ENCODE measurements around the gene NLRP9.

The NLRP9 gene

GRCh38 chr19:55716531-55716930 is 21.7 kb downstream of the NLRP9 start:
- Histone ChIP-seq H3K9me2 (replicated peaks; ENCODE audit: insufficient read depth, low read length) (no peaks in the 10 kb centered on the region), H3F3A (ENCODE audit: insufficient read depth) (no peaks in the 10 kb centered on the region), H3K9me3 (ENCODE audit: insufficient read depth, low read length) (peaks cover 10% of the 10 kb centered on the region; the same call in 1 of the 2 replicates)

DNA sequence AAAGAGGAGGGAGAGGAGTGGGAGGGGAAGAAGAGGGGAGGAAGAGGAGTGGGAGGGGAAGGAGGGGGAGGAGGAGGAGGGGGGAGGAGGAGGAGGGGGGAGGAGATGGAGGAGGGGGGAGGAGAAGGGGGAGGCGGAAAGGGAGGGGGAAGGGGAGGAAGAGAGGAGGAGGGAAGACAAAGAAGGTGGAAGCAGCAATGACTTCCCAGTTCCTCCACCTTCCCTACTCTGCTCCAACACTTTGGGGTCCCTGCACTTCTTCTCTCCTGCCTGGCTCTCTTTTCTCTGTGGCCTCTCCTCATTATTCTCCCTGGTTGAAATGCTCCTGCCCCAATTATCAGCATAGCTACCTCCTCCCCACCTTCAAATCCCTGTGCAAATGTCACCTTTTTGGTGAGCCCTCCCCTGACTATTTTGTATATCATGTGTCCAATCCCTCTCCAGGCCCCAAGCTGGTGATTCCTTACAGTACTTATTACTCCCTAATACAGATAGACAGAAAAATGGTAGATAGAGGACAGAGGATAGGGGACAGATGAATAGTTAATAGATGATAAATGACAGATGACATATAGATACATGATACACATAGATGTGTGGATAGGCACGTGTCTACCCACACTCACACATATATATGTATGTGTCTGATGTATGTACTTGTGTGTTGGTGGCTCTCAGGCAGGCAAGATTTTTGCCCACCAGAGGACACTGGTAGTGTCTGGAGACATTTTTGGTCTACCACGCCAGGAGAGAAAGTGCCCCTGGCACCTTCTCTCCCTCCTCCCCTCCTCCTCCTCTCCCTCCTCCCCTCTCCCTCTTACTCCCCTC is 25.2 kb downstream of the NLRP9 start:
- no peaks in the 10 kb centered on the region for H3F3A ChIP-seq (ENCODE audit: insufficient read depth)
- H3K27me3 ChIP-seq (ENCODE audit: low read length): no peaks in the 10 kb centered on the region
- TF ChIP-seq EZH2phosphoT487 (conservative IDR thresholded peaks at IDR 0.05; ENCODE audit: low read length) (no peak), CTCF (IDR thresholded peaks at IDR 0.05; ENCODE audit: insufficient read depth, low read length, poor library complexity, severe bottlenecking) (no peak)
- H3K9me2 ChIP-seq (replicated peaks; ENCODE audit: insufficient read depth, low read length): no peaks in the 10 kb centered on the region
- H4K20me1 ChIP-seq (ENCODE audit: low read depth, low read length): no peaks in the 10 kb centered on the region
- no peak overlapping the region for H3K27ac ChIP-seq (ENCODE audit: low read depth, low read length)
- H3K9ac ChIP-seq (ENCODE audit: low read length): no peak overlapping the region
- H3K4me3 ChIP-seq (ENCODE audit: insufficient read depth, low read length, poor library complexity, severe bottlenecking): no peak overlapping the region
- H2AFZ ChIP-seq (ENCODE audit: low read depth, low read length, severe bottlenecking): no peak overlapping the region
- no peak overlapping the region for H3K4me2 ChIP-seq (ENCODE audit: low read depth, low read length, poor library complexity, severe bottlenecking)
- H3K9me3 ChIP-seq (ENCODE audit: insufficient read depth, low read length): no peaks in the 10 kb centered on the region
- no peaks in the 10 kb centered on the region for H3K79me2 ChIP-seq (ENCODE audit: insufficient read depth, low read length)
- H3K36me3 ChIP-seq (ENCODE audit: low read length): no peaks in the 10 kb centered on the region

More at GRCh38 chr19:55716531-55716930, 21.7 kb downstream of the NLRP9 start:
- no peak for TF ChIP-seq EZH2phosphoT487 (conservative IDR thresholded peaks at IDR 0.05; ENCODE audit: low read length)
- TF ChIP-seq CTCF (IDR thresholded peaks at IDR 0.05; ENCODE audit: insufficient read depth, low read length, poor library complexity, severe bottlenecking): no peak
- Histone ChIP-seq H2AFZ (ENCODE audit: low read depth, low read length, severe bottlenecking) (no peak overlapping the region), H3K27me3 (ENCODE audit: low read length) (no peaks in the 10 kb centered on the region), H3K36me3 (ENCODE audit: low read length) (no peaks in the 10 kb centered on the region), H3K79me2 (ENCODE audit: insufficient read depth, low read length) (no peaks in the 10 kb centered on the region), H3K27ac (ENCODE audit: low read depth, low read length) (no peak overlapping the region), H3K4me2 (ENCODE audit: low read depth, low read length, poor library complexity, severe bottlenecking) (no peak overlapping the region), H3K4me3 (ENCODE audit: insufficient read depth, low read length, poor library complexity, severe bottlenecking) (no peak overlapping the region), H3K9ac (ENCODE audit: low read length) (no peak overlapping the region), H4K20me1 (ENCODE audit: low read depth, low read length) (no peaks in the 10 kb centered on the region)

- Histone ChIP-seq H3K27me3 (ENCODE audit: low read length) (no peaks in the 10 kb centered on the region), H3K36me3 (ENCODE audit: low read length) (no peaks in the 10 kb centered on the region), H3F3A (ENCODE audit: insufficient read depth) (no peaks in the 10 kb centered on the region), H3K9ac (ENCODE audit: low read length) (no peak overlapping the region), H2AFZ (ENCODE audit: low read depth, low read length, severe bottlenecking) (no peak overlapping the region), H3K9me3 (ENCODE audit: insufficient read depth, low read length) (no peaks in the 10 kb centered on the region), H4K20me1 (ENCODE audit: low read depth, low read length) (no peaks in the 10 kb centered on the region), H3K27ac (ENCODE audit: low read depth, low read length) (no peak overlapping the region), H3K4me3 (ENCODE audit: insufficient read depth, low read length, poor library complexity, severe bottlenecking) (no peak overlapping the region), H3K79me2 (ENCODE audit: insufficient read depth, low read length) (no peaks in the 10 kb centered on the region), H3K4me2 (ENCODE audit: low read depth, low read length, poor library complexity, severe bottlenecking) (no peak overlapping the region), H3K9me2 (replicated peaks; ENCODE audit: insufficient read depth, low read length) (no peaks in the 10 kb centered on the region)
- no peak for TF ChIP-seq EZH2phosphoT487 (conservative IDR thresholded peaks at IDR 0.05; ENCODE audit: low read length)
These were observed 26.5 kb downstream of the NLRP9 start for GRCh38 chr19:55711719-55712118.

DNA sequence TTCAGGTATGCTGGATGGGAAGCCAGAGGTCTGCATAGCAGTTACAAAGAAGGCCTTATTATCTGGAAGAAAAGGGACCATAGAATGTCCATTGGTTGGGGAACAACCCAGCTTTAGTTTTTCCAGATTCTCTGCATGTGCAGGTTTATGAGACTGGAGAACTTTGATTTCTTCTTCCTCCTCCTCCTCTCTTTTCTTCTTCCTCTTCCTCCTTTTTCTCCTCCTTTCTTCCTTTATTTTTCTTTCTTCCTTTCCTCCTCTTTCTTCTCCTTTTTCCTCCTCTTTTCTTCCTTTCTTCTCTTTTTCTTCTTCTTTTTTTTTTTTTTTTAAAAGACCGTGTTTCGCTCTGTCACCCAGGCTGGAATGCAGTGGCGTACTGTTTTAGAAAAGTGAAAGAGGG is 32.2 kb downstream of the NLRP9 start:
- no peak overlapping the region for H3K4me2 ChIP-seq (ENCODE audit: low read depth, low read length, poor library complexity, severe bottlenecking)
- H3K9me2 ChIP-seq (replicated peaks; ENCODE audit: insufficient read depth, low read length): no peaks in the 10 kb centered on the region
- H3K27ac ChIP-seq (ENCODE audit: low read depth, low read length): no peak overlapping the region
- H3K9me3 ChIP-seq (ENCODE audit: insufficient read depth, low read length): no peaks in the 10 kb centered on the region
- H3K4me3 ChIP-seq (ENCODE audit: insufficient read depth, low read length, poor library complexity, severe bottlenecking): no peak overlapping the region
- no peak for TF ChIP-seq EZH2phosphoT487 (conservative IDR thresholded peaks at IDR 0.05; ENCODE audit: low read length)
- TF ChIP-seq CTCF (IDR thresholded peaks at IDR 0.05; ENCODE audit: insufficient read depth, low read length, poor library complexity, severe bottlenecking): no peak
- no peaks in the 10 kb centered on the region for H3F3A ChIP-seq (ENCODE audit: insufficient read depth)
- no peak overlapping the region for H2AFZ ChIP-seq (ENCODE audit: low read depth, low read length, severe bottlenecking)
- no peaks in the 10 kb centered on the region for H3K27me3 ChIP-seq (ENCODE audit: low read length)
- no peaks in the 10 kb centered on the region for H4K20me1 ChIP-seq (ENCODE audit: low read depth, low read length)
- H3K36me3 ChIP-seq (ENCODE audit: low read length): no peaks in the 10 kb centered on the region
- no peak overlapping the region for H3K9ac ChIP-seq (ENCODE audit: low read length)
- H3K79me2 ChIP-seq (ENCODE audit: insufficient read depth, low read length): no peaks in the 10 kb centered on the region
